GM12873 (cell line): Measurements from ENCODE around the gene SBNO2.
A peak's percentile ranks its signal among the peaks of the same experiment; 100 is the strongest.

Experiments
- CTCF ChIP-seq: IDR thresholded peaks from 2 replicates; pipeline ENCODE4 v1.5.1; 2012; ENCODE audit warnings: low read depth, mild to moderate bottlenecking, moderate library complexity, low read length, control low read depth; ENCODE audit not compliant: insufficient read depth; ENCODE audit errors: missing control alignments

SBNO2 gene

GRCh38 chr19:1110809-1111640, 63.0 kb downstream of the SBNO2 start:
- no peak for TF ChIP-seq CTCF

GRCh38 chr19:1109697-1110671, 64.1 kb downstream of the SBNO2 start:
- TF ChIP-seq CTCF = no peak

- TF ChIP-seq CTCF = no peak
Measured at GRCh38 chr19:1109032-1109551, 65.0 kb downstream of the SBNO2 start.

GRCh38 chr19:1108291-1109031, 65.6 kb downstream of the SBNO2 start:
- no peak for TF ChIP-seq CTCF

- TF ChIP-seq CTCF = no peak
Measured at GRCh38 chr19:1107661-1108261, 66.3 kb downstream of the SBNO2 start.

- peak; percentile 8 for TF ChIP-seq CTCF
Measured at GRCh38 chr19:1106841-1107660, 67.0 kb downstream of the SBNO2 start.
